H1 (cell line): Measurements from ENCODE around the gene TASOR2. TPM values are rescaled to one million over a fixed set of nuclear protein-coding genes. Genes with fewer than 3 reads are reported as not detected.

Source experiments
- CTCF ChIA-PET: fragments of 300-600 bp; sonication (Branson Sonifier 250); formaldehyde crosslinking; loops from one replicate; lab custom pipeline; 2021; ENCODE audit not compliant: partially characterized antibody; lab: Charles Lee
- POLR2A ChIA-PET: fragments of 300-600 bp; sonication (Branson Sonifier 250); formaldehyde crosslinking; loops from one replicate; lab custom pipeline; 2021; ENCODE audit warnings: inconsistent platforms; ENCODE audit not compliant: partially characterized antibody; lab: Charles Lee
- DNase-seq, 2 experiments: peaks; one replicate each; pipeline versions ENCODE4 v3.0.0 to v3.0.0-alpha.2; 2010 to 2022; ENCODE audit warnings: low spot score in 2 of 2, low read depth in 1 of 2, mixed read lengths in 1 of 2
- FAIRE-seq: peaks from 2 replicates; lab custom pipeline; 2011; peaks lifted over from hg19 to GRCh38; lab: Jason Lieb, UNC
- H2AFZ ChIP-seq: 2 replicates; pipeline ENCODE4 v1.8.1; 2012; ENCODE audit warnings: low read length, inconsistent platforms
- H2AK5ac ChIP-seq: 2 replicates; pipeline ENCODE4 v1.6.1; 2013; ENCODE audit warnings: low read depth, low read length
- H2BK120ac ChIP-seq: replicated peaks from 2 replicates; pipeline ENCODE3; 2013; ENCODE audit warnings: low read depth, low read length, inconsistent platforms
- H2BK12ac ChIP-seq: 2 replicates; pipeline ENCODE4 v1.6.1; 2013; ENCODE audit warnings: low read depth, low read length
- H2BK15ac ChIP-seq: 2 replicates; pipeline ENCODE4 v1.6.1; 2013; ENCODE audit warnings: low read length
- H2BK20ac ChIP-seq: 2 replicates; pipeline ENCODE4 v1.6.1; 2013; ENCODE audit warnings: low read length
- H2BK5ac ChIP-seq: 2 replicates; pipeline ENCODE4 v1.6.1; 2013; ENCODE audit warnings: low read depth, low read length
- H3K14ac ChIP-seq: 2 replicates; pipeline ENCODE4 v1.6.1; 2013; ENCODE audit warnings: inconsistent platforms; ENCODE audit not compliant: insufficient read length
- H3K18ac ChIP-seq: 2 replicates; pipeline ENCODE4 v1.6.1; 2013; ENCODE audit warnings: low read length; ENCODE audit errors: extremely low read depth
- H3K23ac ChIP-seq: 2 replicates; pipeline ENCODE4 v1.6.1; 2013; ENCODE audit warnings: inconsistent platforms; ENCODE audit not compliant: insufficient read length
- H3K23me2 ChIP-seq: 2 replicates; pipeline ENCODE4 v1.6.1; 2013; ENCODE audit warnings: low read depth, low read length
- H3K27ac ChIP-seq: 2 replicates; pipeline ENCODE4 v1.6.1; 2011; ENCODE audit warnings: low read depth, low read length, inconsistent platforms
- H3K27me3 ChIP-seq, 4 experiments: replicated peaks in 1 of 4; 1 replicate in 1 of 4; 2 replicates in 3 of 4; pipeline versions ENCODE4 v1.6.1 to v1.8.1; 2011 to 2013; ENCODE audit warnings: low read length in 3 of 4, mild to moderate bottlenecking in 3 of 4, inconsistent platforms in 2 of 4, mixed read lengths in 2 of 4, moderate library complexity in 1 of 4; ENCODE audit not compliant: control insufficient read depth in 3 of 4, insufficient read depth in 3 of 4; ENCODE audit errors: extremely low read depth in 1 of 4
- H3K36me3 ChIP-seq, 4 experiments: 2 replicates each; pipeline versions ENCODE4 v1.6.1 to v1.8.1; 2011 to 2013; ENCODE audit warnings: mild to moderate bottlenecking in 4 of 4, low read length in 3 of 4, moderate library complexity in 2 of 4, control low read depth in 1 of 4, inconsistent platforms in 1 of 4; ENCODE audit not compliant: insufficient read depth in 4 of 4, control insufficient read depth in 2 of 4
- H3K4ac ChIP-seq: replicated peaks from 2 replicates; pipeline ENCODE3; 2013; ENCODE audit warnings: low read length, low read depth, mixed read lengths, inconsistent platforms; ENCODE audit not compliant: insufficient read length
- H3K4me1 ChIP-seq, 4 experiments: replicated peaks in 1 of 4; 1 replicate in 1 of 4; 2 replicates in 3 of 4; pipeline versions ENCODE4 v1.6.1 to v1.8.1; 2011 to 2013; ENCODE audit warnings: low read length in 3 of 4, inconsistent platforms in 2 of 4, mixed read lengths in 1 of 4; ENCODE audit not compliant: insufficient read depth in 4 of 4, control insufficient read depth in 3 of 4
- H3K4me2 ChIP-seq, 2 experiments: 2 replicates each; pipeline versions ENCODE4 v1.6.1 to v1.8.1; 2011 to 2013; ENCODE audit warnings: low read depth in 2 of 2, low read length in 2 of 2, control low read depth in 1 of 2, inconsistent platforms in 1 of 2, mild to moderate bottlenecking in 1 of 2; ENCODE audit not compliant: insufficient read depth in 1 of 2
- H3K4me3 ChIP-seq, 4 experiments: fragments of 200-600, 300-600 bp in 1 of 4; sonication (generic), shearing (Covaris generic), sonication (Bioruptor Twin) in 1 of 4; 2 replicates each; pipeline versions ENCODE4 v1.5.1 to v1.8.1; 2011 to 2016; ENCODE audit warnings: low read length in 4 of 4, low read depth in 3 of 4, control low read depth in 2 of 4, inconsistent platforms in 2 of 4, mild to moderate bottlenecking in 2 of 4, mixed read lengths in 1 of 4, moderate library complexity in 1 of 4; ENCODE audit not compliant: insufficient read depth in 2 of 4; ENCODE audit errors: extremely low read depth in 1 of 4
- H3K56ac ChIP-seq: replicated peaks from 2 replicates; pipeline ENCODE3; 2013; ENCODE audit warnings: low read depth, mild to moderate bottlenecking, mixed read lengths, low read length, inconsistent platforms; ENCODE audit not compliant: insufficient read length
- H3K79me1 ChIP-seq: 2 replicates; pipeline ENCODE4 v1.6.1; 2013; ENCODE audit warnings: low read depth, low read length, control low read depth
- H3K79me2 ChIP-seq, 2 experiments: 2 replicates each; pipeline versions ENCODE4 v1.6.1 to v1.8.1; 2012 to 2013; ENCODE audit warnings: low read length in 2 of 2, mild to moderate bottlenecking in 2 of 2, inconsistent platforms in 1 of 2; ENCODE audit not compliant: insufficient read depth in 2 of 2, control insufficient read depth in 1 of 2
- H3K9ac ChIP-seq, 4 experiments: replicated peaks in 1 of 4; 1 replicate in 1 of 4; 2 replicates in 3 of 4; pipeline versions ENCODE4 v1.6.1 to v1.8.1; 2011 to 2013; ENCODE audit warnings: low read depth in 3 of 4, low read length in 3 of 4, control low read depth in 2 of 4, mild to moderate bottlenecking in 2 of 4, moderate library complexity in 2 of 4, inconsistent platforms in 1 of 4; ENCODE audit errors: extremely low read depth in 1 of 4
- H3K9me3 ChIP-seq, 2 experiments: 2 replicates each; pipeline versions ENCODE4 v1.6.1 to v1.8.1; 2012 to 2013; ENCODE audit warnings: mild to moderate bottlenecking in 2 of 2, moderate library complexity in 2 of 2, control low read depth in 1 of 2, inconsistent platforms in 1 of 2, low read depth in 1 of 2, low read length in 1 of 2, mixed read lengths in 1 of 2; ENCODE audit not compliant: insufficient read depth in 2 of 2
- H4K20me1 ChIP-seq, 2 experiments: replicated peaks in 1 of 2; 2 replicates each; pipeline versions ENCODE3 to v1.8.1; 2011 to 2013; ENCODE audit warnings: inconsistent platforms in 2 of 2, low read length in 2 of 2, mild to moderate bottlenecking in 1 of 2; ENCODE audit not compliant: insufficient read depth in 2 of 2, control insufficient read depth in 1 of 2
- H4K5ac ChIP-seq: 2 replicates; pipeline ENCODE4 v1.6.1; 2013; ENCODE audit warnings: low read length, low read depth, mixed read lengths, inconsistent platforms; ENCODE audit not compliant: insufficient read length
- H4K8ac ChIP-seq: 2 replicates; pipeline ENCODE4 v1.8.0; 2013; ENCODE audit warnings: mild to moderate bottlenecking, moderate library complexity, low read length, inconsistent platforms; ENCODE audit not compliant: insufficient read depth; ENCODE audit errors: extremely low read depth
- H4K91ac ChIP-seq: replicated peaks from 2 replicates; pipeline ENCODE3; 2013; ENCODE audit warnings: low read length, mixed read lengths, inconsistent platforms; ENCODE audit not compliant: insufficient read length
- ASH2L ChIP-seq: fragments of 200-600, 300-600 bp; sonication (generic); IDR thresholded peaks from one replicate; pipeline ENCODE4 v1.7.1; 2017; ENCODE audit warnings: low read length
- ATF2 ChIP-seq: IDR thresholded peaks from 2 replicates; pipeline ENCODE4 v1.6.1; 2012; ENCODE audit warnings: low read length, inconsistent platforms
- BRCA1 ChIP-seq: IDR thresholded peaks from 2 replicates; pipeline ENCODE4 v1.6.1; 2012; ENCODE audit warnings: low read depth, low read length, improper control_type of control experiment
- E2F6 ChIP-seq: IDR thresholded peaks from 2 replicates; pipeline ENCODE4 v1.6.1; 2012; ENCODE audit warnings: inconsistent platforms
- JUND ChIP-seq: IDR thresholded peaks from 2 replicates; pipeline ENCODE4 v1.6.1; 2011; ENCODE audit warnings: mild to moderate bottlenecking, improper control_type of control experiment, low read length
- NRF1 ChIP-seq: IDR thresholded peaks from 2 replicates; pipeline ENCODE4 v1.6.1; 2011; ENCODE audit warnings: mild to moderate bottlenecking, low read depth, low read length, improper control_type of control experiment
- PHF8 ChIP-seq: fragments of 200-600 bp; sonication (generic); conservative IDR thresholded peaks from 2 replicates; pipeline ENCODE4 v1.7.1; 2012; ENCODE audit warnings: low read depth, mild to moderate bottlenecking, inconsistent platforms, low read length, moderate library complexity
- POLR2AphosphoS5 ChIP-seq: IDR thresholded peaks from 2 replicates; pipeline ENCODE4 v1.6.1; 2011; ENCODE audit warnings: low read depth, low read length
- SIN3A ChIP-seq, 2 experiments: IDR thresholded peaks in 1 of 2; conservative IDR thresholded peaks in 1 of 2; 2 replicates each; pipeline ENCODE4 v1.6.1; 2011 to 2012; ENCODE audit warnings: low read length in 2 of 2, improper control_type of control experiment in 1 of 2, low read depth in 1 of 2, mild to moderate bottlenecking in 1 of 2
- SP4 ChIP-seq: IDR thresholded peaks from 2 replicates; pipeline ENCODE4 v1.6.1; 2012; ENCODE audit warnings: low read length, inconsistent platforms
- SRF ChIP-seq: IDR thresholded peaks from 2 replicates; pipeline ENCODE4 v1.6.1; 2011; ENCODE audit warnings: mild to moderate bottlenecking, low read depth, low read length, moderate library complexity
- TAF1 ChIP-seq: IDR thresholded peaks from 2 replicates; pipeline ENCODE4 v1.6.1; 2011; ENCODE audit warnings: mild to moderate bottlenecking, low read depth, low read length
- TCF12 ChIP-seq: IDR thresholded peaks from 2 replicates; pipeline ENCODE4 v1.6.1; 2011; ENCODE audit warnings: low read depth, mild to moderate bottlenecking, low read length
- WGBS, 2 experiments: shearing (Covaris generic) in 1 of 2; methylation state at CpG; one replicate each; pipeline versions ENCODE4 v1.1.6 to v1.1.7; 2013 to 2015; ENCODE audit warnings: low lambda C conversion rate in 2 of 2, mixed read lengths in 2 of 2, inconsistent platforms in 1 of 2, low coverage in 1 of 2, missing lambda C conversion rate in 1 of 2; ENCODE audit not compliant: insufficient replicate concordance in 2 of 2, insufficient coverage in 1 of 2, insufficient read length in 1 of 2; ENCODE audit errors: extremely low coverage in 1 of 2, missing lambda C conversion rate in 1 of 2; 5-methylcytosine and 5-hydroxymethylcytosine counted together
- polyA plus RNA-seq, 7 experiments: library from polyadenylated mRNA; depleted of rRNA in 3 of 7; stranded (reverse) in 5 of 7; unstranded in 2 of 7; fragments of >200 nt in 5 of 7; fragments of 200-250 nt in 2 of 7; gene quantifications; 1 replicate in 5 of 7; 2 replicates in 1 of 7; 4 replicates in 1 of 7; pipeline versions ENCODE4 v1.2.1 to v1.2.3, GENCODE V29; 2011 to 2013; ENCODE audit warnings: missing spikeins in 2 of 7, mixed read lengths in 2 of 7
- total RNA-seq: library from RNA; stranded (reverse); fragmentation: NEBNext Ultra II Directional; extraction: Animal tissue kit (Norgen Biotek cat#: 25700); gene quantifications from 2 replicates; pipeline ENCODE4 v1.2.1, GENCODE V29; 2021

The TASOR2 gene
- total and polyA plus RNA-seq, 2 of the 8 experiments (the other 6 are each of a cell fraction or from before 2014, with no cell fraction given) = 13.1 to 74.9 TPM

- no peak overlapping the region for H3K18ac ChIP-seq
- no peak overlapping the region for H2BK5ac ChIP-seq
- H2BK12ac ChIP-seq = no peak overlapping the region
- no peak overlapping the region for H3K4me2 ChIP-seq
- peaks cover 2 to 6% (median 5%) of the 10 kb centered on the region in 4 experiments; a peak in 4 of 7 replicates for H3K4me1 ChIP-seq
- H4K5ac ChIP-seq = no peak overlapping the region
- no peak for DNase-seq
- no peak overlapping the region for H2BK120ac ChIP-seq
- H3K79me2 ChIP-seq = peaks cover 9 to 98% of the 10 kb centered on the region in 2 experiments
- H3K23me2 ChIP-seq = peaks cover 9% of the 10 kb centered on the region; the same call in 1 of the 2 replicates
- H3K9ac ChIP-seq = no peak overlapping the region
- no peaks in the 10 kb centered on the region for H3K36me3 ChIP-seq
- FAIRE-seq = no peak
- H3K27me3 ChIP-seq = no peaks in the 10 kb centered on the region
- POLR2A ChIA-PET = no interaction called here
- no peak overlapping the region for H3K23ac ChIP-seq
- WGBS, 2 experiments = 100% methylated on average over 1 of the region's 1 CpG; no CpG with 5 or more reads in 1 of the 2 experiments
- no peak overlapping the region for H3K4ac ChIP-seq
- H3K27ac ChIP-seq = no peak overlapping the region
- H2AK5ac ChIP-seq = no peak overlapping the region
- H3K79me1 ChIP-seq = peaks cover 3% of the 10 kb centered on the region; the same call in 1 of the 2 replicates
- no peak overlapping the region for H2BK20ac ChIP-seq
- no peak overlapping the region for H3K14ac ChIP-seq
- no peak overlapping the region for H3K56ac ChIP-seq
- CTCF ChIA-PET = no interaction called here
- H2AFZ ChIP-seq = no peak overlapping the region
- no peak overlapping the region for H2BK15ac ChIP-seq
- H3K9me3 ChIP-seq = no peaks in the 10 kb centered on the region
- peaks cover 2% of the 10 kb centered on the region in 2 experiments for H4K20me1 ChIP-seq
- H4K91ac ChIP-seq = no peak overlapping the region
- no peak overlapping the region for H4K8ac ChIP-seq
- no peak overlapping the region for H3K4me3 ChIP-seq
- no peak for TF ChIP-seq POLR2AphosphoS5
- TF ChIP-seq ASH2L = no peak
- TF ChIP-seq ATF2 = no peak
- no peak for TF ChIP-seq E2F6
- TF ChIP-seq JUND = no peak
- TF ChIP-seq TAF1 = no peak
- TF ChIP-seq NRF1 = no peak
- TF ChIP-seq SRF = no peak
- TF ChIP-seq TCF12 = no peak
- TF ChIP-seq SP4 = no peak
- no peak for TF ChIP-seq PHF8
- no peak for TF ChIP-seq BRCA1
- no peak for TF ChIP-seq SIN3A (conservative IDR thresholded peaks at IDR 0.05 in 1 of 2, IDR thresholded peaks at IDR 0.05 in 1 of 2; ENCODE audit: low read depth in 1 of 2, low read length in 2 of 2)
These were observed 9.9 kb downstream of the TASOR2 start for GRCh38 chr10:5694573-5694972.
